Measurements from ENCODE around the gene TRIM7.
"Not testable (repeated sequence)": the region's sequence is repeated elsewhere in the genome, so short reads cannot be mapped to it uniquely, and the experiment has no call there.

The TRIM7 gene

DNA sequence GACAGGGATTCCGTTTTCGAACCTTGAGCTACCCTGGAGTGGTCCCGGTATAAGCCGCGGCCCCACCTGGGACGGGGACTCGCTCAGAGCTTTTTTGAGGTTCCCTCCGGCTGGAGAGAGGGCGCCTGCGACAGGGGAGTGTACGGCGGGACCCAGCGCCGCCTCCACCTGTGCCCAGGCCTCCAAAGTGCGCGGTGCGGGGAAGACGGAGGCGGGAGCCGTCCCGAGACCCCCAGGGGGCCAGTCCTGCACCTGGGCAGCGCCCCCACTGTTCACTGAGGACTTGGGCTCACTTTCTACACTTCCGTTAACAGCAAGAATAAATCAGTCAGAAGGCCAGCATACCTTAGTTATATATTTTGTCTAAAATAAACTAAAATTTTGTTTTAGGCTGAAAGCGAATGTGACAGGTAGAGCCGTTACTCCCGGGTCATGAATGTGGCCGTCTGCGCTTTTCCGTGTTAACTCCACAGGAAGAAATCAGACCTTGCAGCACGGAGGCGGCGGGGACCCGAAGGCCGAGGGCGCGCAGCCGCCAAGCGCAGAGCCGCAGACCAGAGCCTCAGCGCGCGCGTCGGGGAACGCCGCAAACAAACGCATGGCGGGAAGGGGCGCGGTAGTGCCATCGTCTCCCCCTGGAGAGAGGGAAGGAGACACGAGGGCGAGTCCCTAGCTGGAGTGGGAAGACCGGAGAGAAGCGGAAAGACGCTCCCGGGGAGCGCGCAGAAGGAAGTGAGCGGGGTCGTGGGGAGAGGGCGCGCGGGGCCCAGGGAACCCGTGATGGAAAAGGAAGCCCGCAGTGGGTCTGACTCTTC is 14.1 kb downstream of the TRIM7 start:
- DNase-seq = no peak

DNA sequence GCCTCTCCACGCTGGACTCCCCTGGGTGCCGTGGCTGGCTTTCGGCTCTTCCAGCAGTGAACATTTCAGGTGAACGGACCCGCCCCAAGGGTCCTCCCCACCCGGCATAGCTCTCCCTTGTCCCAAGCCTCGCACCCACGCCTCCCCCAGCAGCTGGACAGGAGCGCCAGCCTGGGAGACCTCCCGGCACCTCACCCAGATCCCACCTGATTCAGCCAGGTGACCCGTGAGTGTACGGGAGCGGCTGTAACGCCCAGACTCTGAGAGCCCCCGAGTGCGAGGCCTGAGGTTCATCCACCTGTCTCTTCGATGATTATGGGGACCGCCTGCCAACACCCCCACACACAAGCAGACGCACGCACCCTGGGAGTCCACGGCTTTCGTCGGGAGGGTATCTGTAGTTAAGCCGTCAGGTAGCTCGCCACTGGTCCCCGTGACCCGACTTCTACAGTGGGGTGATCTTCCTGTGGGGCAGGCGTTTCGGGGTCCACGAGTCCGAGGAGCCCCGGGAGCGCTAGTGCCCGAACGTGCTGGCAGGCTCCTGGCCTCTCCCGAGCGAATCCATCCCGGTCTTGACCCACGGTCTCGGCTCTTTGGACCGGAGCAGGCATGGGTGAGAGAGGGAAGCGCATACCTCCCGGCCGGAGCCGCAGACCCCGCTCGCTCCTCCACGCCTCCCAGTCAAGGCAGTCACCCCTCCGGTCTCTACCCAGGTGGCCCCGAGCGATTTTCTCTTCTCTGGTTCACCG is 14.9 kb downstream of the TRIM7 start:
- DNase-seq = no peak

DNA sequence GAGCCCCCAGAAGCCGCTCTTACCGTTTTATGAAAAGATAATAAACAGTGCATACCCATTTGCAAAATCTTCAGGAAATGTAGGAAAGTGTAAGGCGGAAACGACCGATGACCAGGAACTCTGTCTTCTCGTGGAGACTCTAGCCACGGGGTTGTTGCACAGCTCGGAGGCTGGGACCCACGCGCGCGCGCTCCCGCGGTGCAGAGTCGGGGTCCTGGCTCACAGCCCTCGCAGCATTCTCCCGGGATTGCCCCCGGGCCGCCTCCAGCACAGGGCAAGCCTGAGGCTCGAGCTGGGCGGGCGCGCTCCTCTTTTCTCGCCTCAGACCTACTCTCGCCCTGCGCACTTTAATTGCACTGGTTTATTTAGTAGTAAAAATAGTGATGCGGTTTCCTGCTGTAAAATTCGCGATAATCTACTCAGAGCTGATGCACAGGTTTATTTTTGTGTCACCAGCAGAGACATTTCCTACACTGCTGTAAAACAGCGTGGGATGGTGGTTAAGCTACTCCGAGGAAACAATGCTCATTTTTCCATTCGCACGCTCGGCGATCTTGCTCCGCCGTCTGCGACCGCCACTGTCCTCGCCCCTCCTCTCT is 15.5 kb downstream of the TRIM7 start:
- DNase-seq = no peak

GRCh38 chr5:181188700-181189362 is 16.2 kb downstream of the TRIM7 start:
- DNase-seq = no peak

DNA sequence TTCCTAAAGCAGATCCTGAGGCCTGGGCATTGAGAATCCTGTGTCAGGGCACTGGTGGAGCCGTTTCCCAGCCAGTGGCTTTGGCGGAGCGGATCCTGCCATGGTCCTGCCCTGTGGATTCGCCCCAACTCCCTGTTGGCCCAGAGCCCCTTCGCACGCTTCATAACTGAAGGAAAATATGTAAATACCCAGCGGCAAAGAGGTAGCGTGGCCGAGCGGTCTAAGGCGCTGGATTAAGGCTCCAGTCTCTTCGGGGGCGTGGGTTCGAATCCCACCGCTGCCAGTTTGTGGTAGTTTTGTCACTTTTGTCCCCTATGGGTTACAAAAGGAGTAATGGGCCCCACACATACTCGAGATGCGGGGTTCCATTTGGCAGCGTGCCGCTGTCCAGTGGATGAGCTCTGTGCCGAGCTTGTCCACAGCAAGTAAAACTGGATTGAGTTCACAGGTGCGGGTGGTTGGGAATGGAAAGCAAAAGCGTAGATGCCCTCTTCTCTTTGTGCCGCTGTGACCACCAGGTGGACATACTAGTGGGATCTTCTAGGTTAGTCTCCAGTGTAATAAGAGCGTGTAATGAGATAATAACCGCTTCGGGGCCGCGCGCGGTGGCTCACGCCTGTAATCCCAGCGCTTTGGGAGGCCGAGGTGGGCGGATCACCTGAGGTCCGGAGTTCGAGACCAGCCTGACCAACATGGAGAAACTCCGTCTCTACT is 17.3 kb downstream of the TRIM7 start:
- no peak for DNase-seq

- no peak for DNase-seq
Observed at GRCh38 chr5:181186986-181187499, 18.0 kb downstream of the TRIM7 start.

GRCh38 chr5:181186022-181186421 is 19.0 kb downstream of the TRIM7 start:
- DNase-seq = no peak

DNA sequence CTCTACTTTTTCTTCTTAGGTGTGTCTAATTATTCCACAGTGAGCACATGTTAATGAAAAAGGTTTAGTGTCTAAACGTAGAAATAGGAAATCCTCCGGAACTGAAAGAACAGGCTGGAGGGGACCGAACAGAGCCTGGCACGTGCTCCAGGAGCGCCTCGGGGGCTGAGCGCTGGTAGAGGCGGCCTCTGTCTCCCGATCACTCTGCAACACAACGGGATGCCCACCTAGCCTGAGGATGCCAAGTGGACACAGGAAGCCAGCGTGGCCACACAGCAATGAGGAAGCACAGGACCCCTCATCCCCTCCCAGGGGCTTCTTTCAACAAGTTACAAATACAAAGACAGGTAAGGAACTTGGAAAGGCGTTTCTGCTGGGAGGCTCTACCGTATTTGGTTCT is 19.4 kb downstream of the TRIM7 start:
- no peak for DNase-seq

DNA sequence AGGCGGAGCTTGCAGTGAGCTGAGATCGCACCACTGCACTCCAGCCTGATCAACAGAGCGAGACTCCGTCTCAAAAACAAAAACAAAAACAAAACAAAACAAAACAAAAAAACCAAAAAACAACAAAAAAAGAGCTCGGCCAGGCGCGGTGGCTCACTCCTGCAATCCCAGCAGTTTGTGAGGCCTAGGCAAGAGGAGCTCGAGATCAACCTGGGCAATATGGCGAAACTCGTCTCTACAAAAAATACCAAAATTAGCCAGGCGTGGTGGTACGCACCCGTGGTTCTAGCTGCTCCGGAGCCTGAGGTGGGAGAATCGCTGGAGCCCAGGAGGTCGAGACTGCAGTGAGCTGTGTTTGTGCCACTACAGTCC is 20.2 kb downstream of the TRIM7 start:
- DNase-seq = no peak

- no peak for DNase-seq
Observed at GRCh38 chr5:181182651-181183050, 22.3 kb downstream of the TRIM7 start.

DNA sequence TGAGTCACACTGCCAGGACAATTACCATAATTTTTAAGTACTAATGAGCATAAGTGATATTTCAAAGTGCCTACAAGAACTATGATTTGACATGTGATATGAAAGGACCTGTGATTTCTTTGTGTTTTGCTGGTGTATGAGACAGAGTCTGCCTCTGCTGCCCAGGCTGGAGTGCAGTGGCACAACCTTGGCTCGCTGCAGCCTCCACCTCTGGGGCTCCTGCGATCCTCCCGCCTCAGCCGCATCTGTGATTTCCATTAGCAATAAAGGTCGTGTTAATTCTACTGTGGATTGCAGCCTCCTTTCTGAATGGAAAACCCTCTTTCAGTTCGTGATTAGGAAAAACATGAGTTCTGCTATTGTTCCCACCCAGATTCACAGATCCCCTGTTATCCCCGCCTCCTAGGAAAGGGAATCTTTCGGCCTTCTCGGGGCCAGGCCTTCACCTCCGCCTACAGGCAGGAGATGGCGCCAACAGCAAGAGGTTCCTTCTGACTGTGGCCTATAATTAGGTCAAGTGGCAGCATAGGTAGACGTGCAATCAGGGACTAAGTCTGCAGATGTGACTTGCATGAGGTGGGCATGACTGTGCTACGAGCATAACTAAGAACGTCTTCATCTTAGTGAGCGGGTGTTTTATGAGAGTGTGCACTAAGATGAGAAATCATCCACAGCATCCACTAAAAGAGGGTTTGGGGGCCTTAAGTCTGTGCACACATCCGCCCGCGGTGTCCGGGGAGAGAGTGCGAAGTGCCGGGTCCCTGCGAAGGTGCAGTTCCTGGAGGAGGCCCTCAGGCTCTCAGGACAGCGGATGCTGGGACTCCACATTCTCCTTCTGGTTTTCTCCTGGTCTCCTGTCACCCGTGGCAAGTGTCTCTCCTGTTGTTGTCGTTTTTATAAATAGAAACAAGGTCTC is 23.1 kb downstream of the TRIM7 start:
- DNase-seq = no peak

DNA sequence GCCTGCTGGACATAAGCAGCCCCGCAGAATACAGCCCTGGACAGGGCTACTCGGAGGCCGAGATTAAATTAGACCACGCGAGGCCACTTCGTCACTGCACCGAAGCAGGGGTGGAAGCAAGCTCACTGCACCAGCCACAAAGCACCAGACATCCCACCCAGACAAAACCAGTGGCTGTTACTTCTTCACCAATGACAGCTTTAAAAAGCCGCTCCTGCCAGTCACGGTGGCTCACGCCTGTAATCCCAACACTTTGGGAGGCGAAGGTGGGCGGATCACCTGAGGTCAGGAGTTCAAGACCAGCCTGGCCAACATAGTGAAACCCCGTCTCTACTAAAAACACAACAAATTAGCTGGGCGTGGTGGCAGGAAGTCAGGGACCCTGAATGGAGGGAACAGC is 27.4 kb downstream of the TRIM7 start:
- not testable (repeated sequence) for DNase-seq

DNA sequence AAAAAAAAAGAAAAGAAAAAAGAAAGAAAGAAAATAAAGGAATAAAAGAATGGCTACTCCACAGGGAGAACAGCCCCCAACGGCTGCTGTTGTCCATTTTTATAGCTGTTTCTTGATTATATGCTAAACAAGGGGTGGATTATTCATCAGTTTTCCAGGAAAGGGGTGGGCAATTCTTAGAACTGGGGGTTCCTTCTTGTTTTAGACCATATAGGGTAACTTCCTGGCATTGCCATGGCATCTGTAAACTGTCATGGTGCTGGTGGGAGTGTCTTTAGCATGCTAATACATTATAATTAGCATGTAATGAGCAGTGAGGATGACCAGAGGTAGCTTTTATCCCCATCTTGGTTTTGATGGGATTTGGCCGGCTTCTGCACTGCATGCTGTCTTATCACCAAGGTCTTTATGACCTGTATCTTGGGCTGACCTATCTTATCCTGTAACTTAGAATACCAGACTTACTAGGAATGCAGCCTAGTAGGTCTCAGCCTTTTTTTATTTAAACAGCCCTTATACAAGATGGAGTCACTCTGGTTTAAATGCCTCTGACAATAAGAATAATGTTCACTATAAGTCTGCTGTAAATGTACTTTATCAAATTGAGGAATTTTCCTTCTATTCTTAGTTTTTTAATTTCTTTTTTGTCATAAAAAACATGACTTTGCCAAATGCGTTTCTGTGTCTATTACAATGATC is 28.6 kb downstream of the TRIM7 start:
- DNase-seq = no peak

GRCh38 chr5:181173420-181174342 is 31.3 kb downstream of the TRIM7 start:
- no peak for DNase-seq

- no peak for DNase-seq
Observed at GRCh38 chr5:181173027-181173419, 32.0 kb downstream of the TRIM7 start.

DNA sequence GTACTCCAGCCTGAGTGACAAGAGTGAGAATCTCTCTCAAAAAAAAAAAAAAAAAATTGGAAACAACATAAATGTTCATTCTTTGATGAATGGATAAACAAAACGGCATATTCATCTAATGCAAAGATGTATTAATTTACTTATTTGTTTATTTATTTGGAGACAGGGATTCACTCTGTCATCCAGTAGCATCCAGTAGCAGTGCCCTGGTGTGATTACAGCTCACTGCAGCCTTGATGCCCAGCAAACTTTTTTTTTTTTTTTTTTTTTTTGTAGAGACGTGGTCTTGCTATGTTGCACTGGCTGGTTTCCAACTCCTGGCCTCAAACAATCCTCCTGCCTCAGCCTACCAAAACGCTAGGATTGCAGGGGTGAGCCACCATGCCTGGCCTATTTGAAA is 33.2 kb downstream of the TRIM7 start:
- no peak for DNase-seq

GRCh38 chr5:181170996-181171395 is 34.0 kb downstream of the TRIM7 start:
- DNase-seq = peak; percentile 73

- DNase-seq = no peak
Observed at GRCh38 chr5:181170237-181170825, 34.7 kb downstream of the TRIM7 start.
